ENCODE results near the gene ANKRD44. TPM values are rescaled to one million over a fixed set of nuclear protein-coding genes. Genes with fewer than 3 reads are reported as not detected.
A peak's percentile ranks its signal among the peaks of the same experiment; 100 is the strongest.

Gene ANKRD44
- total RNA-seq, 2 donors from 2014 or later: 57.8 to 93.4 TPM

DNA sequence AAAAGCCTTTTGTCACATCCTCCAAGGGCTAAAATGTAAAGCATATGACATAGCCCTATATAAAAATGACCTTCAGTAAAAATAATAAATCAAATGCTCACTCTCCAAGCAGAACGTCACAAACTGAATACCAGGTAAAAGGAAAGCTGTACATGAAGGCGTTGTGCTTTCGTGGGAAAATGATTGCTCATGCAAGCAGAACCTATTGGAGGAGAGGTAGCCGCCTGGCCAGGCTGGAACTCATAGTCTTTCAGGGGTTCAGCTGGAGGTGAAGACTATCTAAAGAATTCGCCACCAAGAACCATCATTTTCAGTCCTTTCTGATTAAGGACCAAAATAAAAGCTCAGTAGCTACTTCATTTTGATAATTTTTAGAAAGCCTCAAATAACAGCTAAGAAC lies 44.7 kb downstream of the ANKRD44 start:
- Histone ChIP-seq H3K4me1 (ENCODE audit: control insufficient read depth in 1 of 2, low read depth in 2 of 2) (peaks cover 25 to 26% of the 10 kb centered on the region in 2 donors), H3K27ac (no peak overlapping the region), H3K4me3 (no peak overlapping the region), H3K27me3 (replicated peaks; ENCODE audit: insufficient read depth) (no peaks in the 10 kb centered on the region), H3K36me3 (no peaks in the 10 kb centered on the region), H3K9me3 (no peaks in the 10 kb centered on the region)
- DNase-seq (ENCODE audit: low spot score): no peak
- TF ChIP-seq, protein P1, sequence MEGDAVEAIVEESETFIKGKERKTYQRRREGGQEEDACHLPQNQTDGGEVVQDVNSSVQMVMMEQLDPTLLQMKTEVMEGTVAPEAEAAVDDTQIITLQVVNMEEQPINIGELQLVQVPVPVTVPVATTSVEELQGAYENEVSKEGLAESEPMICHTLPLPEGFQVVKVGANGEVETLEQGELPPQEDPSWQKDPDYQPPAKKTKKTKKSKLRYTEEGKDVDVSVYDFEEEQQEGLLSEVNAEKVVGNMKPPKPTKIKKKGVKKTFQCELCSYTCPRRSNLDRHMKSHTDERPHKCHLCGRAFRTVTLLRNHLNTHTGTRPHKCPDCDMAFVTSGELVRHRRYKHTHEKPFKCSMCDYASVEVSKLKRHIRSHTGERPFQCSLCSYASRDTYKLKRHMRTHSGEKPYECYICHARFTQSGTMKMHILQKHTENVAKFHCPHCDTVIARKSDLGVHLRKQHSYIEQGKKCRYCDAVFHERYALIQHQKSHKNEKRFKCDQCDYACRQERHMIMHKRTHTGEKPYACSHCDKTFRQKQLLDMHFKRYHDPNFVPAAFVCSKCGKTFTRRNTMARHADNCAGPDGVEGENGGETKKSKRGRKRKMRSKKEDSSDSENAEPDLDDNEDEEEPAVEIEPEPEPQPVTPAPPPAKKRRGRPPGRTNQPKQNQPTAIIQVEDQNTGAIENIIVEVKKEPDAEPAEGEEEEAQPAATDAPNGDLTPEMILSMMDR (IDR thresholded peaks at IDR 0.05): no peak
- no peak for ATAC-seq (ENCODE audit: insufficient number of reproducible peaks, low FRiP score, low read depth)

DNA sequence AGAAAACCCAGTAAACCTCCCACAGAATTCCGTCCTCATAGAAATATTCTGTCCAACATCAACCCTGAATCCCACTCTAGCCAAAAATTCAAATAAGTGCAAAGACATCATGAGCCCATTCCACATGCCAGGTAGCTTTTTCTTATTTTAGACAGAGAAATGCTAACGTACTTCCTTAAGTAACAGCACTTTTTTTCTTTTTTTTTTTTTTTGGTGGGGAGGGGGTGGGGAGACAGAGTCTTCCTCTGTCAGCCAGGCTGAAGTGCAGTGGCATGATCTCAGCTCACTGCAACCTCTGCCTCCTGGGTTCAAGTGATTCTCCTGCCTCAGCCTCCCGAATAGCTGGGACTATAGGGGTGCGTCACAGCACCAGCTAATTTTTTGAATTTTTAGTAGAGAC lies 45.5 kb downstream of the ANKRD44 start:
- DNase-seq (ENCODE audit: low spot score) (no peak), ATAC-seq (ENCODE audit: insufficient number of reproducible peaks, low FRiP score, low read depth) (no peak)
- no peaks in the 10 kb centered on the region for H3K27me3 ChIP-seq (replicated peaks; ENCODE audit: insufficient read depth)
- TF ChIP-seq, protein P1 (IDR thresholded peaks at IDR 0.05): no peak
- no peak overlapping the region for H3K27ac ChIP-seq
- no peaks in the 10 kb centered on the region for H3K36me3 ChIP-seq
- H3K4me3 ChIP-seq: no peak overlapping the region
- H3K9me3 ChIP-seq: no peaks in the 10 kb centered on the region
- peaks cover 21 to 24% of the 10 kb centered on the region in 2 donors for H3K4me1 ChIP-seq (ENCODE audit: control insufficient read depth in 1 of 2, low read depth in 2 of 2)

DNA sequence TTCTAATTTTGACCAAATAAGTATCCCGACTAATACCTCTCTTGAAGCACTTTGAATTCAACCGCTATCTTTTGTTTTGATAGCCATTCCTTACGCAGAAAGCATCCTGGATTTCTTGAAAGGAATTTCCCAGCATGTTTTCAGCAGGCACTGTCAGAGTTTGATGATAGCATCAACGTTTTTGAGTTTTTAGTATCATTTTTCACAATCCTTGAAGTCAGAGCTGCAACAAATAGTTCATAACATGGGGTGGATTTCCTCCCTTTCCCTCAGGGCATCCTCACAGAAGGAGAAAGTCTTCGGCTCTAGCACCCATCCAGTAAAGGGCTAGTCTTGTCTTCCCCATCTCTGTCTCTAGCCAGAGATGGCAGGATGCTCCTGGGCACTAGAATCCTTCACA lies 46.2 kb downstream of the ANKRD44 start:
- DNase-seq (ENCODE audit: low spot score): no peak
- H3K4me3 ChIP-seq: no peak overlapping the region
- no peaks in the 10 kb centered on the region for H3K9me3 ChIP-seq
- H3K36me3 ChIP-seq: no peaks in the 10 kb centered on the region
- no peak overlapping the region for H3K27ac ChIP-seq
- H3K4me1 ChIP-seq (ENCODE audit: control insufficient read depth in 1 of 2, low read depth in 2 of 2): peaks cover 15 to 17% of the 10 kb centered on the region in 2 donors
- TF ChIP-seq, protein P1 (IDR thresholded peaks at IDR 0.05): no peak
- no peak for ATAC-seq (ENCODE audit: insufficient number of reproducible peaks, low FRiP score, low read depth)
- no peaks in the 10 kb centered on the region for H3K27me3 ChIP-seq (replicated peaks; ENCODE audit: insufficient read depth)

DNA sequence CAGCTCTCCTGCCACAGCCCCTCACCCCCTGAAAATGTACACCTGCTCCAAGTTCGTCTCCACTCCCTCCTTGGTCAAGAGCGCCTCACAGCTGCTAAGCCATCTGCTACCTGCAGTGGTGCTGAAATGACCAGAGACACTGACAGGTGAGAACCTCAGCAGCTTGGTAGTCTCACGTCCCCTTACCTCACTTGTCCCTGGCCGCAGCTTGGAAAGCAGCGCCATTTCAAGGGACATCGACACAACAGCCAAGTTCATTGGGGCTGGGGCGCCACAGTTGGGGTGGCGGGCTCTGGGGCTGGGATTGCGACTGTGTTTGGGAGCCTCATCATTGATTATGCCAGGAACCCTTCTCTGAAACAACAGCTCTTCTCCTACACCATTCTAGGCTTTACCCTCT lies 47.5 kb downstream of the ANKRD44 start:
- TF ChIP-seq, protein P1 (IDR thresholded peaks at IDR 0.05): no peak
- no peaks in the 10 kb centered on the region for H3K36me3 ChIP-seq
- no peak overlapping the region for H3K27ac ChIP-seq
- H3K4me1 ChIP-seq (ENCODE audit: control insufficient read depth in 1 of 2, low read depth in 2 of 2): peaks cover 12 to 13% of the 10 kb centered on the region in 2 donors
- H3K4me3 ChIP-seq: no peak overlapping the region
- ATAC-seq (ENCODE audit: insufficient number of reproducible peaks, low FRiP score, low read depth): no peak
- no peaks in the 10 kb centered on the region for H3K9me3 ChIP-seq
- DNase-seq (ENCODE audit: low spot score): no peak
- H3K27me3 ChIP-seq (replicated peaks; ENCODE audit: insufficient read depth): no peaks in the 10 kb centered on the region

DNA sequence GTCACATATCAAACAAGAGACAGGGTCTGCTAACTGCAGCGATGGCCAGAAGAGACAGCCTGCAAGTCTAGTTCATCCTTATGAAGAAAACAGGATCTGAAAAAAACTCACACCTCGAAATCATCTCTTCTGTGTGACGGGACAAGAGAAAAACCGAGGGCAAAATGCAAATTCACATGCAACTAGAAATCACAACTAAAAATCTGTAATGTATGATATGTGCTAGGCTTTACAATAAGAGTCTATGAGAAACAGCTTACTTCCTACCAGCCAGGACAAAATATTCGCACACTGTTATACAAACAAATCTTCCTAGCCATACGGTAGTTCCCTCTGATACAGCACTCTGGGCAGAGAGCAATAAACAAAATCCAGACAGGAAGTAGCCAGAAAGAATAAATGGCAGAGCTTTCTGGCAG lies 48.8 kb downstream of the ANKRD44 start:
- no peak for ATAC-seq (ENCODE audit: insufficient number of reproducible peaks, low FRiP score, low read depth)
- peaks cover 13 to 14% of the 10 kb centered on the region in 2 donors for H3K4me1 ChIP-seq (ENCODE audit: control insufficient read depth in 1 of 2, low read depth in 2 of 2)
- peak overlapping the region in 1 of 2 donors; percentile 0 for H3K27ac ChIP-seq

More for the DNA sequence above, 48.8 kb downstream of the ANKRD44 start:
- no peaks in the 10 kb centered on the region for H3K27me3 ChIP-seq (replicated peaks; ENCODE audit: insufficient read depth)
- TF ChIP-seq, protein P1 (IDR thresholded peaks at IDR 0.05): no peak
- H3K4me3 ChIP-seq: peak overlapping the region; percentile 20
- H3K9me3 ChIP-seq: no peaks in the 10 kb centered on the region
- no peaks in the 10 kb centered on the region for H3K36me3 ChIP-seq
- DNase-seq (ENCODE audit: low spot score): no peak
